Hematopoietic multipotent progenitor cell (in vitro differentiated cells): Measurements from ENCODE around the gene CFAP58. TPM values are rescaled to one million over a fixed set of nuclear protein-coding genes. Genes with fewer than 3 reads are reported as not detected.

ENCODE experiments used
- DNase-seq, 3 donors: peaks; one replicate each; pipeline ENCODE4 v3.0.0-alpha.2; 2011 to 2015; ENCODE audit warnings: low read depth in 2 of 3, low spot score in 2 of 3
- total RNA-seq: library from RNA; depleted of rRNA; stranded (reverse); fragments of >200 nt; gene quantifications from one replicate; pipeline ENCODE4 v1.2.3, GENCODE V29; 2012

The CFAP58 gene, protein sequence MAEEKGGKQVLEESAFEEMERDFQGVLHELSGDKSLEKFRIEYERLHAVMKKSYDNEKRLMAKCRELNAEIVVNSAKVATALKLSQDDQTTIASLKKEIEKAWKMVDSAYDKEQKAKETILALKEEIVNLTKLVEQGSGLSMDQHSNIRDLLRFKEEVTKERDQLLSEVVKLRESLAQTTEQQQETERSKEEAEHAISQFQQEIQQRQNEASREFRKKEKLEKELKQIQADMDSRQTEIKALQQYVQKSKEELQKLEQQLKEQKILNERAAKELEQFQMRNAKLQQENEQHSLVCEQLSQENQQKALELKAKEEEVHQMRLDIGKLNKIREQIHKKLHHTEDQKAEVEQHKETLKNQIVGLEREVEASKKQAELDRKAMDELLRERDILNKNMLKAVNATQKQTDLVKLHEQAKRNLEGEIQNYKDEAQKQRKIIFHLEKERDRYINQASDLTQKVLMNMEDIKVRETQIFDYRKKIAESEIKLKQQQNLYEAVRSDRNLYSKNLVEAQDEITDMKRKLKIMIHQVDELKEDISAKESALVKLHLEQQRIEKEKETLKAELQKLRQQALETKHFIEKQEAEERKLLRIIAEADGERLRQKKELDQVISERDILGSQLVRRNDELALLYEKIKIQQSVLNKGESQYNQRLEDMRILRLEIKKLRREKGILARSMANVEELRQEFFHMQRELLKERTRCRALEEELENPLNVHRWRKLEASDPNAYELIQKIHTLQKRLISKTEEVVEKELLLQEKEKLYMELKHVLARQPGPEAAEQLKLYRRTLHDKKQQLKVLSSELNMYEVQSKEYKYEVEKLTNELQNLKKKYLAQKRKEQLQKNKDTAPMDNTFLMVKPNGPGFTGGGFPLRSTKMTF
- total RNA-seq: under 0.01 TPM

- peak; percentile 91 for DNase-seq
Measured at GRCh38 chr10:104353325-104354048, at the start of gene CFAP58. Gene CFAP58, plus strand, starts transcription at chr10:104353833. Its CDS starts 65 bp downstream, at chr10:104353898.

- no peak for DNase-seq
Measured at GRCh38 chr10:104304356-104304745, 49.3 kb upstream of the CFAP58 start.

- DNase-seq: no peak
Measured at GRCh38 chr10:104304927-104305326, 48.7 kb upstream of the CFAP58 start.

DNA sequence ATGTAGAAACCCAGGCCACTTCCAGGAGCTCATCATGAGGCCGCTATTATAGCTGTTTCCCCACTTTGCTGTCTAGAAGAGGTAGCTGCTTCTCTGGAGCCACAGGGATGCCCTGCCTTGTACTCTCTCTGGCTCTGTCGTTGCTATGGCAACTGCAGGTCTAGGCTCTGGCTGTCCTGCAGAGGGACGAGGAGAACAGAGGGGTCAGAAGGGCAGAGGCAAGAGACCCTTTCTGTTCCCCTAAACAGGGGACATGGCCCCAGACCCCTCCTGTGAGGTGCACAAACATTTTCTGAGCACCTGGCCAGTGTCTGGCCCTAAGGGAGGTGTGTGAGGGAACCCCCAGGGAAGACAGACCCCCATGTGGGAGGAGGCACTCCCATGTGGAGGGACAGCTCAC is 46.7 kb upstream of the CFAP58 start:
- DNase-seq: no peak

DNA sequence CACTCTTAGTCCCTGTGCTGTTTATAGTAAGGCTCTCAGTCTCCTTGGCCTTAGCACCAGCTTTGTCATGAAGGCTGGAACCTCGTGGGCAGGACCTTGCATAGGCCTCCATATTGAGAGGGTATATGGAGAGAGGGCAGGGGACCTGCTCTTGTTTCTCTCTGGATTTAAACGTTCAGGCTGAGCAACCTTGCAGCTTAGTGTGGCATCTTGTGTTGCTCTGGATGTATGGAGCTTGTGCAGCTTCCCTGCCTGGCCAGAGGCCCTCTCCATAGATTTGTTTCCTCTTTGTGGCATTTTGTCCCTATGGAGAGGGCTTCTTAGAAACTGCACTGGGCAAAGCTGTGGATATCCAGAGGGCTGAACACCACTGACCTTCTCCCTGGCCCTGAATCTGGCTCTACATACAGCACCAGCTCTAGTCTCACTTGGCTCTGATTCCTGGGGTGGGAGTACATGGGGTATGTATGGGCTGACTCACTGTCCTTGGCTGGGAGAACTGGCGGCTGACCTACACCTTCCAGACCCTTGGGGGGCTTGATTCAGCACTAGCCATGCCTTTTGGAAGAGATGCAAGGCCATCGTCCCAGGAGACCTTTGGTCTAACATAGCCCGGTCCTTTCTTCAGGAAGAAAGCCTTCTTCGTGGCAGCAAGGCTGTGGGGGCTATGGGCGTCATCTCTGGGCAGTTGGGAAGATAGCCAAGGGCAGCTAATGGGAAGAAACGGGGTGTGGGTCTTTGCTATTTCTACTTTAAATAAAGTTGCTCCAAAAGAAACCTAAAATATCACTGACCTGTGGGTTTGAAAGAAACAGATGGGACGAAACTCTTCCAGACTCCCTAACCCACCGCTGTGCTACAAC is 45.8 kb upstream of the CFAP58 start:
- DNase-seq: no peak

DNA sequence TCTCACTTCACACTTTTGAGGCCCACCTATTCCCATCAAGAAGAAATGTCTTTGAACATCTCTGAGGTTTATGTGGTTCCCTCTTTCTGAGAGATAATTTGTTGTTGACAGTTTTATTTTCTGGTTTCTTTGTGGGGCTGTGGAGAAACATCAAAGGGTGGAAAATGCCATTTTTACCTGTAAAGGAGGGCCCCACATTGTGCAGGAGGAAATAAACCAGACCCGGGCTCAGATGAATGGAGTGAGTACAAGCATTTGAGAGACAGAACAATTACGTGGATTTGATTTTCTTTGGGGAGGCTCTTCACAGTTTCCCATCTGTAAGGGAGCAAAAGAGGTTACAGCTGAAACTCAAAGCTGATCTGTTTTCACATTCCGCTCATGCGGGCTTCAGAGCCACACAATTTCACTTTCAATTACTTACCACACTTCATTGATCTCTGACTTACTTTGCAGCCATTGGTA is 45.2 kb upstream of the CFAP58 start:
- no peak for DNase-seq

- no peak for DNase-seq
Measured at GRCh38 chr10:104309980-104310978, 43.4 kb upstream of the CFAP58 start.

DNA sequence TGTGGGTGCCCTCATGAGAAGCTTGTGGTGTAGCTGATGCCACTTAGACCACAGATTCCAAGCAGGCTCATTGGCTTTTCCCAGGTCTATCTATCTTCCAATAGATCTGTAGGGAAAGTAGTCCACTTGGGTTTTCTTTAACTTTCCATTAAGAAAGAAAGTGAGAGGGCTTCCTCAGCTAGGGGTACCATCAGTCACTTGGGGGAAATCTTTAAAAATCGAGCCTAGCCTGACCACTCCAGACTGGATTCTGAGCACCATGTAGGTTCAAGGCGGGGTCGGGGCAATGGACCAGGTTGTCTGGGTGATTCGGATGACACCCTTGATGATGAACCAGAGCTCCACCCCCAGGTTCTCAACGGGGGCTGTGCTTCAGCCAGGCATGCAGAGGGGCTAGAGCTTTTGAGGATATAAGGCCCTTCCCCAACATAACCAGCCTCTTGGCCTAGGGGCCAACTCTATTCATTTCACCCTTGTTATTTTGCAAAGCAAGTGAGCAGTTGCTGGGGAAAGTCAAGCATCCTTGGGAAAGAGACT is 42.4 kb upstream of the CFAP58 start:
- DNase-seq: no peak

DNA sequence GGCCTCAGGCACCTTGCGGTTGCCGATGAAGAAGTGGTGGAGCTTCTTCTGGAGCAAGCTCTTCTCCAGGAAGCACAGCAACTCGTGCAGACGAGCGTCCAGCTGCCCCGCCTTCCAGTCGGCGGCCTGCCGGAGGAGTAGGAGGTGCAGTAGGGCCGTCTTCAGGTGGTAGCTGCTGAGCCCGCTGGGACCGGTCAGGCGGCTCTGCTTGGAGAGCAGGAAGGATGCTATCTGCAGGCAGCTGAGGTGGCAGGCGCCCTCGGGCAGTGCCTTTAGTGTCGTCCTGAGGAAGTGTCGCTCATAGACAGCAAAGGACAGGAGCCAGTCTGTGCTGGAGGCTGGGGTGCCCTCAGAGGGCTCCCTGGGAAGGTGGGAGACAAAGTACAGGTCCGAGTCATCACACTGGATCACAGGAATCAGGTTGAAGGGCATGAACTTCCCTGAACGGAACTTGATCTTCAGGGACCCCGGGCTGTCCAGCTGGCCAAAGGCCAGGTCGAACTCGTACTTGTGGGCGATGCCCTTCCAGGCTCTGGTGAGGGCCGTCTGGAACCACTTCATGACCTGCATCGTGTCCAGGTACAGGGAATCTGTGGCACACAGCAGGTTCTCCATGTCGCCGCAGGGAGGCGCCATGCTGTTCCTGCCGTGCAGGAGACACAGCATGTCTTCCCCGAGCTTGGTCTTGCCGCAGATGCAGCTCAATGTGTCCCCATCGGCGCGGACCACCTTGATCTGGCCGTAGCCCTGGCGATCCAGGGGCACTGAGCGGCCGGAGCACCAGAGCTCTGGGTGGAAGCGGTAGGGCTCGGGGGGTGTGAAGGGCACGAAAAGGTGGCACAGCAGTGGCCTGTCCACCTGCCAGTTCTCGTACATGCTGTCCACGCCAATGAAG is 38.8 kb upstream of the CFAP58 start:
- DNase-seq: no peak

- DNase-seq: no peak
Measured at GRCh38 chr10:104315486-104315921, 38.1 kb upstream of the CFAP58 start.

DNA sequence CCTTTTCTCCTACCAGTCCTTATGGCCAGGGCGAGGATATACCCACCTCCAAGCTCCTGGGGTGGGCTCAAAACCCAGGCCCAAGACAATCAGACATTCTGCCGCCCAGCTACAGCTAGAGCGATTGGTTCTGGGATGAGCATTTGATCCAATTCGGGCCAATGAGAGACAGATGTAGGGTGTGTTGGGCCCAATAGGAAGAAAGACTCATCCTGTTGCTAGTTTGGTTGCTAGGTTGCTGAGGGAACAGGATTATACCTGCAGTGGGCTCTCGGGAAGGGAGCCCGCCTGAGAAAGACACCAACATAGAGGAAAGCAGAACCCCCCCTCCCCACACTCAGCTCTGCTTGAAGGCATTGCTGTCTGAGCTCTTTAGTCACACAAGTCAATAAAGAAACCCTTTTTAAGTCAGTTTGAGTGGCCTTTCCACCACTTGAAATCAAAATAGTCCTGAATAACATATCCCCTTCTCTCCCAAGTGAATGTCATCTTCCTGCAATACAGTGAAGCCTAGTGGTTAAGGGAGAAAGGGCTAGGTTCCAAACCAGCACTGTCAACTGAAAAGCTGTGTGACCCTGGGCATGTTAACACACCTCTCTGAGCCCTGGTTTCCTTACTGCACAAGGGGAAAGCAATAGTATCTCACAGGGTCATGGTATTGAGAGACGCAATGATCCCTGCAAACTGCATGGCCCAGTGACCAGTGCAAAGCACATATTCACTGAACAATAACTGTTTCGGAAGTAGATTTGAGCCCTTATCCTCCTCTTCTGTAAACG is 37.1 kb upstream of the CFAP58 start:
- no peak for DNase-seq

DNA sequence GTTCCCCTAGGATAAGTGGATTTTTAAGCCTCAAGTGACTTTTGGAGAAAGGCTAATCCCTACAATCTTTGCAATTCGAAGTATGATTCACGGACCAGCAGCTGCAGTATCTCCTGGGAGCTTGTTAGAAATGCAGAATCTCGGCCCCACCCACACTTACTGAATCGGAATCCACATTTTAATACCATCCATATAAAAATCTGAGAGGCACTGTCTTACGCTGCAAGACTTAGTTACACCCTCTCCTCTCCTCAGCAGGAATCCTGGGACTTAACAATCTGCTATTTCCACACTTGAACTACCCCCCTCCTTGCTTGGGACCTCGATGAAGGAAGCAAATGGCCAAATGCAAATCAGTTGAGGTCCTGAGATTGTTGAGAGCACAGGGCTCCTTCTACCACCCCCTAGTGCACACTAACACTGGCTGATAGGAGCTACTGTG is 36.3 kb upstream of the CFAP58 start:
- no peak for DNase-seq

DNA sequence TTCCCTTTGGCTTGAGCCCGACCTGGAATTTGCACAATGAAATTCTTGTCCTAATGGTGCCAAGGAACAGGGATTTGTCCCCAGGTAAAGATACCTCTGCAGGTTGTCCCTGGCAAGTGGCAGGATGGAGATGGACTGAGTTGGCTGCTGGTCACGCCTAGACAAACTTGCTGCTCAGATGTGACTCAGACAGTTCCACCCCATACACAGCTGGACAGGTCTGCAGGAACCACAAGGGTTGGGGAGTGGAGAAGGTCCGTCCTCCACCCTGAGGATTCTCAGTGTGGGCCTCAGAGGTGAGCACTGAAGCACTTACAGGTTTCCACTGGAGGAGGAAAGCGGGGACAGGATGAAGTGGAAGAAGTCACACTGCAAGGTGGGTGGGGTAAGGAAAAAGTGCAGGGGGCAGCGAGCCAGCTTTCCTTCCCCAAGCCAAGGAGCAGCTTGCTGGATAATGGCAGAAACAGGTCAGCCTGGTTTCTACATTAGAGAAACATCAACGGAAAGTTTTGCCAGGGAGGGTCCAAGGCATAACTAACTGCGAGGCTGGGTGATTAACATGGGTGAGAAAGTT is 35.8 kb upstream of the CFAP58 start:
- no peak for DNase-seq

GRCh38 chr10:104318326-104318725 is 35.3 kb upstream of the CFAP58 start:
- DNase-seq: no peak

DNA sequence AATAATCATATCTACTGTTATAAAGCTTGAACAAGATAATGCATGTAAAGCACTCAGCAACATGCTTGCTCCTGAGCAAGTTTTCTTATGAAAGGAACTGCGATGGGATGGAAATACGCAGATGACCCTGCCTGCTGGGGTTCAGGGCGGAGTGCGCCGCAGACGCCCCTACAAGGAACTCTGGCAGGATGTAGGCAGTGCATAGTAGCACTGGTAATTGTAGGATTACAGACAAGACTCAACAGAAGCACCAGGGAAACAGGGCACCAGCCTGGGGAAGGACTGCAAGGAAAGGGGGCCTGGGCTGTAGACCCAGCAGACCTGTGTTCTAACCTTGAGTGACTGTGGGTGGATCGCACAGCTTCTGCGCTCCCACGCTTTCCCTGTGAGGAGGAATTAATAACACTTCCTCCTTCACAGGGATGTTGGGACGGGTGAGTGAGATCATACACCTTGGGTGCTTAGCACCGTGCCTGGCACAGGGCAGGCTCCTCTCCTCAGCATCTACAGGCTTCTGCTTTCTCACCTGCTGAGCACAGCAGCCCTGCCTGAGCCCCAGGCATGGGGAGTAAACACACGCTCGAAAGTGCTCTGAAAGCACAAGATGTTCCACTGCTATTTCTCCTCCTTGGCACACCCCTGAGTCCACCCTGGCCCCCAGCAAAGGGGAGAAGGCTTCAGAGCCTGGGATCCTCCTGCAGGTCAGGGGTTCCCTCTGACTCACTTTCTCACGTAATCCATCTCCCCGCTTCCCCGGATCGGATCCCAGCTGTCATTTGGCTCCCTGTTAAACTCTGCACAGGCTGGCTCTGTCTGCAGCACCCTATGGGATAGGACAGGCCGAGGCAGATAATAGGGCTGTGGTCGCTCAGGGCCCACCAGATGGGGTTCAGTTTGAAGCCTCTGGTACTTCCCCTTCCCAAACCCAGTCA is 34.6 kb upstream of the CFAP58 start:
- DNase-seq: no peak
